SK-N-SH treated with all-trans-retinoic acid at 6 μM for 48 hours (cell line): ENCODE results near the gene APC2.

Experiments
- CSDC2 ChIP-seq: fragments of 250-450 bp; sonication (Bioruptor Pico); IDR thresholded peaks from 2 replicates; pipeline ENCODE4 v1.5.0; 2020; ENCODE audit warnings: mild to moderate bottlenecking, moderate library complexity
- GLIS3 ChIP-seq: fragments of 250-450 bp; sonication (Bioruptor Pico); IDR thresholded peaks from 2 replicates; pipeline ENCODE4 v1.5.0; 2020; ENCODE audit warnings: mild to moderate bottlenecking, moderate library complexity
- RARB ChIP-seq: fragments of 250-450 bp; sonication (Bioruptor Pico); IDR thresholded peaks from 2 replicates; pipeline ENCODE4 v1.8.0; 2021; ENCODE audit warnings: mild to moderate bottlenecking, moderate library complexity
- SNAI2 ChIP-seq: fragments of 250-450 bp; sonication (Bioruptor Pico); IDR thresholded peaks from 2 replicates; pipeline ENCODE4 v1.5.0; 2020; ENCODE audit warnings: mild to moderate bottlenecking, moderate library complexity
- TCF4 ChIP-seq: fragments of 250-450 bp; sonication (Bioruptor Pico); IDR thresholded peaks from 2 replicates; pipeline ENCODE4 v1.8.0; 2021; ENCODE audit warnings: mild to moderate bottlenecking, moderate library complexity, borderline replicate concordance
- ZFP3 ChIP-seq: fragments of 250-450 bp; sonication (Bioruptor Pico); IDR thresholded peaks from 2 replicates; pipeline ENCODE4 v1.5.0; 2020; ENCODE audit warnings: mild to moderate bottlenecking, moderate library complexity
- ZFP30 ChIP-seq: fragments of 450-650 bp; formaldehyde crosslinking; IDR thresholded peaks from 2 replicates; pipeline ENCODE4 v1.5.0; 2022; ENCODE audit warnings: mild to moderate bottlenecking, moderate library complexity
- TF ChIP-seq, protein P1 (sequence below): fragments of 250-450 bp; sonication (Bioruptor Pico); IDR thresholded peaks from 2 replicates; pipeline ENCODE4 v1.8.0; 2021; ENCODE audit warnings: low read depth, mild to moderate bottlenecking, moderate library complexity, borderline replicate concordance

DNA sequence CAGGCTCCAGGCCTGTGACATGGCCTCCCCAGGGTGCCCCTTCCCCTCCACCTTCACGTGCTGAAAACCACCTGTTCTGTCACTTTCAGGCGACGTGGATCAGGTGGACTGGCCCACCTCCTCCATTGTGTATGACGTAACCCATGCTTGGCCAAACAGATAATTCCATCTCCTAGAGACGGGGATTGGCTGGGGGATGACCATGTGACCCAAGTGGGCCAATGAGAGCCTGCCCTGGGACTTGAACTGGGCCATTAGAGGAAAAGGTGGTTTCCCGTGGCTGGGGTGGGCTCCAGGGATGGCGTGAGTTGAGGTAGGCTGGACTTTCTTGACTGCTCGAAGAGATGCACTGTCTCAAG is 66.5 kb downstream of the APC2 start:
- TF ChIP-seq SNAI2 (CRISPR knock-in tag) (no peak), ZFP30 (no peak), CSDC2 (CRISPR knock-in tag) (no peak), RARB (CRISPR knock-in tag) (no peak), TCF4 (CRISPR knock-in tag) (no peak), GLIS3 (CRISPR knock-in tag) (no peak), ZFP3 (CRISPR knock-in tag) (no peak)
- TF ChIP-seq, protein P1, sequence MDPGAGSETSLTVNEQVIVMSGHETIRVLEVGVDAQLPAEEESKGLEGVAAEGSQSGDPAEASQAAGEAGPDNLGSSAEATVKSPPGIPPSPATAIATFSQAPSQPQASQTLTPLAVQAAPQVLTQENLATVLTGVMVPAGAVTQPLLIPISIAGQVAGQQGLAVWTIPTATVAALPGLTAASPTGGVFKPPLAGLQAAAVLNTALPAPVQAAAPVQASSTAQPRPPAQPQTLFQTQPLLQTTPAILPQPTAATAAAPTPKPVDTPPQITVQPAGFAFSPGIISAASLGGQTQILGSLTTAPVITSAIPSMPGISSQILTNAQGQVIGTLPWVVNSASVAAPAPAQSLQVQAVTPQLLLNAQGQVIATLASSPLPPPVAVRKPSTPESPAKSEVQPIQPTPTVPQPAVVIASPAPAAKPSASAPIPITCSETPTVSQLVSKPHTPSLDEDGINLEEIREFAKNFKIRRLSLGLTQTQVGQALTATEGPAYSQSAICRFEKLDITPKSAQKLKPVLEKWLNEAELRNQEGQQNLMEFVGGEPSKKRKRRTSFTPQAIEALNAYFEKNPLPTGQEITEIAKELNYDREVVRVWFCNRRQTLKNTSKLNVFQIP (CRISPR knock-in tag), result no peak
